NCI-H2107 treated with DMSO at 0.1 percent for 48 hours (cell line): ENCODE results near the gene DOCK2.

ENCODE experiments used
- DNase-seq: peaks from one replicate; lab custom pipeline; 2025; ENCODE audit not compliant: unreplicated experiment; lab: John Stamatoyannopoulos, UW

The DOCK2 gene

GRCh38 chr5:169893571-169893970 is 256.5 kb downstream of the DOCK2 start:
- DNase-seq: no peak

- DNase-seq: no peak
Observed at GRCh38 chr5:169895926-169896325, 258.9 kb downstream of the DOCK2 start.

- no peak for DNase-seq
Observed at GRCh38 chr5:169897481-169897880, 260.4 kb downstream of the DOCK2 start.

- DNase-seq: no peak
Observed at GRCh38 chr5:169901896-169902295, 264.8 kb downstream of the DOCK2 start.

GRCh38 chr5:169904059-169904458 is 267.0 kb downstream of the DOCK2 start:
- DNase-seq: no peak

- no peak for DNase-seq
Observed at GRCh38 chr5:169904508-169904907, 267.4 kb downstream of the DOCK2 start.

- no peak for DNase-seq
Observed at GRCh38 chr5:169905017-169905416, 267.9 kb downstream of the DOCK2 start.

GRCh38 chr5:169906745-169907649 is 269.9 kb downstream of the DOCK2 start:
- no peak for DNase-seq

GRCh38 chr5:169908864-169909263 is 271.8 kb downstream of the DOCK2 start:
- no peak for DNase-seq

GRCh38 chr5:169909945-169910344 is 272.9 kb downstream of the DOCK2 start:
- DNase-seq: no peak

GRCh38 chr5:169910393-169910792 is 273.3 kb downstream of the DOCK2 start:
- DNase-seq: no peak

GRCh38 chr5:169911448-169912212 is 274.6 kb downstream of the DOCK2 start:
- no peak for DNase-seq

- DNase-seq: no peak
Observed at GRCh38 chr5:169913479-169913878, 276.4 kb downstream of the DOCK2 start.

GRCh38 chr5:169914766-169915165 is 277.7 kb downstream of the DOCK2 start:
- DNase-seq: no peak

GRCh38 chr5:169917500-169917899 is 280.4 kb downstream of the DOCK2 start:
- DNase-seq: no peak

- DNase-seq: no peak
Observed at GRCh38 chr5:169918228-169918627, 281.2 kb downstream of the DOCK2 start.

GRCh38 chr5:169920474-169920873 is 283.4 kb downstream of the DOCK2 start:
- no peak for DNase-seq

GRCh38 chr5:169921384-169921783 is 284.3 kb downstream of the DOCK2 start:
- DNase-seq: no peak

- DNase-seq: no peak
Observed at GRCh38 chr5:169921949-169922348, 284.9 kb downstream of the DOCK2 start.

- DNase-seq: no peak
Observed at GRCh38 chr5:169922474-169922873, 285.4 kb downstream of the DOCK2 start.

GRCh38 chr5:169923988-169924387 is 286.9 kb downstream of the DOCK2 start:
- peak; percentile 19 for DNase-seq

- DNase-seq: no peak
Observed at GRCh38 chr5:169933127-169933526, 296.1 kb downstream of the DOCK2 start.
